HCT116 (cell line): ENCODE data around the gene THSD4. TPM values are rescaled to one million over a fixed set of nuclear protein-coding genes. Genes with fewer than 3 reads are reported as not detected.

Experiments
- ATAC-seq: fragments of 200-7000 bp; cut with Tn5 transposase; 2 replicates; pipeline ENCODE4 v1.9.1; 2020; ENCODE audit warnings: mild to moderate bottlenecking, moderate library complexity
- BruUV-seq: library from RNA; stranded (reverse); fragments of 400-500 nt; replicated peaks from 2 replicates; lab custom pipeline; 2021; lab: Mats Ljungman, UMichigan
- CTCF ChIA-PET: fragments of 300-600 bp; sonication (Branson Sonifier 250); formaldehyde crosslinking; loops from one replicate; lab custom pipeline; 2021; ENCODE audit warnings: antibody characterized with exemption; lab: Charles Lee
- POLR2A ChIA-PET: fragments of 300-600, 350-600 bp; sonication (Branson Sonifier 250); formaldehyde crosslinking; loops from one replicate; lab custom pipeline; 2021; ENCODE audit warnings: antibody characterized with exemption; lab: Charles Lee
- RAD21 ChIA-PET, 2 experiments: fragments of 300-600 bp; sonication (Branson Sonifier 250); formaldehyde crosslinking; loops; one replicate each; lab custom pipeline; 2023; ENCODE audit warnings: low total read pairs in 2 of 2; ENCODE audit not compliant: uncharacterized antibody in 2 of 2, unreplicated experiment in 2 of 2, low non-redundant PET in 1 of 2; lab: Charles Lee
- DNase-seq: peaks from one replicate; pipeline ENCODE4 v3.0.0-alpha.2; 2010; ENCODE audit warnings: low read depth, low spot score
- H2AFZ ChIP-seq: fragments of 200-600 bp; shearing (Covaris generic), sonication (generic); 2 replicates; pipeline ENCODE4 v1.6.1; 2017; ENCODE audit warnings: low read depth, mixed run types, mixed read lengths, antibody characterized with exemption, low read length; ENCODE audit not compliant: poor library complexity, severe bottlenecking
- H3K27ac ChIP-seq: 2 replicates; pipeline ENCODE4 v1.5.1; 2012; ENCODE audit warnings: low read depth, low read length
- H3K27me3 ChIP-seq: fragments of 200-600 bp; sonication (generic); 2 replicates; pipeline ENCODE4 v1.6.1; 2016; ENCODE audit warnings: mixed run types, low read length, mixed read lengths; ENCODE audit not compliant: insufficient read depth
- H3K36me3 ChIP-seq, 2 experiments: fragments of 200-500 bp in 1 of 2; fragments of 200-600 bp in 1 of 2; sonication (Bioruptor generic) in 1 of 2; sonication (generic) in 1 of 2; 2 replicates each; pipeline versions ENCODE4 v1.5.1 to v1.6.1; 2014 to 2016; ENCODE audit warnings: low read length in 2 of 2, inconsistent platforms in 1 of 2, mixed read lengths in 1 of 2, mixed run types in 1 of 2; ENCODE audit not compliant: insufficient read depth in 2 of 2, control insufficient read depth in 1 of 2
- H3K4me1 ChIP-seq, 2 experiments: fragments of 200-600 bp in 1 of 2; sonication (generic) in 1 of 2; 2 replicates each; pipeline versions ENCODE4 v1.5.1 to v1.6.1; 2012 to 2017; ENCODE audit warnings: low read length in 2 of 2, inconsistent platforms in 1 of 2, mild to moderate bottlenecking in 1 of 2, mixed read lengths in 1 of 2, mixed run types in 1 of 2, moderate library complexity in 1 of 2; ENCODE audit not compliant: insufficient read depth in 2 of 2, control insufficient read depth in 1 of 2
- H3K4me2 ChIP-seq: fragments of 200-600 bp; sonication (generic); 2 replicates; pipeline ENCODE4 v1.6.1; 2017; ENCODE audit warnings: mixed run types, low read length, mixed read lengths
- H3K4me3 ChIP-seq, 2 experiments: fragments of 200-600 bp in 1 of 2; sonication (generic) in 1 of 2; replicated peaks in 1 of 2; 2 replicates each; pipeline ENCODE4 v1.5.1; 2011 to 2016; ENCODE audit warnings: low read length in 2 of 2, control low read depth in 1 of 2, low read depth in 1 of 2, mild to moderate bottlenecking in 1 of 2, mixed read lengths in 1 of 2, mixed run types in 1 of 2
- H3K79me2 ChIP-seq: fragments of 200-600 bp; sonication (generic); 2 replicates; pipeline ENCODE4 v1.6.1; 2017; ENCODE audit warnings: mild to moderate bottlenecking, mixed run types, low read length, moderate library complexity, mixed read lengths; ENCODE audit not compliant: insufficient read depth
- H3K9ac ChIP-seq: fragments of 200-600 bp; sonication (generic); 2 replicates; pipeline ENCODE4 v1.6.1; 2016; ENCODE audit warnings: low read length, mixed read lengths
- H3K9me2 ChIP-seq: fragments of 200-600 bp; sonication (generic), shearing (Covaris generic); 2 replicates; pipeline ENCODE4 v1.6.1; 2017; ENCODE audit warnings: mixed run types, mild to moderate bottlenecking, moderate library complexity; ENCODE audit not compliant: insufficient read depth
- H3K9me3 ChIP-seq, 2 experiments: fragments of 200-500 bp in 1 of 2; fragments of 200-600 bp in 1 of 2; sonication (Bioruptor generic) in 1 of 2; sonication (generic) in 1 of 2; 2 replicates each; pipeline ENCODE4 v1.6.1; 2014 to 2017; ENCODE audit warnings: low read length in 2 of 2, mixed read lengths in 2 of 2, inconsistent platforms in 1 of 2, low read depth in 1 of 2, mild to moderate bottlenecking in 1 of 2, mixed run types in 1 of 2, moderate library complexity in 1 of 2; ENCODE audit not compliant: control insufficient read depth in 1 of 2, insufficient read depth in 1 of 2
- H4K20me1 ChIP-seq: fragments of 200-600 bp; sonication (generic), shearing (Covaris generic); 2 replicates; pipeline ENCODE4 v1.6.1; 2017; ENCODE audit warnings: mixed run types, mild to moderate bottlenecking, moderate library complexity; ENCODE audit not compliant: insufficient read depth
- CBX3 ChIP-seq: IDR thresholded peaks from 2 replicates; pipeline ENCODE4 v1.6.1; 2012; ENCODE audit warnings: low read depth
- EZH2phosphoT487 ChIP-seq: fragments of 200-600 bp; IDR thresholded peaks from 2 replicates; pipeline ENCODE4 v1.6.1; 2018; ENCODE audit warnings: antibody characterized with exemption, borderline replicate concordance
- POLR2AphosphoS5 ChIP-seq: IDR thresholded peaks from 2 replicates; pipeline ENCODE4 v1.6.1; 2011; ENCODE audit warnings: mild to moderate bottlenecking, low read depth, low read length, moderate library complexity
- REST ChIP-seq: IDR thresholded peaks from 2 replicates; pipeline ENCODE4 v1.6.1; 2012; ENCODE audit warnings: low read depth
- SRF ChIP-seq: IDR thresholded peaks from 2 replicates; pipeline ENCODE4 v1.6.1; 2012; ENCODE audit warnings: low read depth
- ZBTB33 ChIP-seq: IDR thresholded peaks from 2 replicates; pipeline ENCODE4 v1.6.1; 2011; ENCODE audit warnings: mild to moderate bottlenecking, low read length, moderate library complexity; ENCODE audit not compliant: insufficient replicate concordance; ENCODE audit errors: extremely low read depth
- ZNF274 ChIP-seq: fragments of 200-500 bp; sonication (Bioruptor generic); IDR thresholded peaks from 2 replicates; pipeline ENCODE4 v1.6.1; 2014; ENCODE audit warnings: mild to moderate bottlenecking, low read depth, low read length, inconsistent platforms
- intact Hi-C: fragments of 100-400 bp; cut with micrococcal nuclease; formaldehyde crosslinking; loops from 2 replicates; pipeline ENCODE4 v1.10.0; 2022
- total RNA-seq: library from RNA; stranded (reverse); gene quantifications from one replicate; pipeline ENCODE4 v1.2.1, GENCODE V29; 2021; ENCODE audit not compliant: unreplicated experiment
- TF ChIP-seq, protein P1 (sequence below), 3 experiments: fragments of 200-600 bp in 1 of 3; sonication (generic) in 1 of 3; IDR thresholded peaks in 2 of 3; conservative IDR thresholded peaks in 1 of 3; 2 replicates each; pipeline ENCODE4 v1.5.1; 2012 to 2017; ENCODE audit warnings: low read depth in 2 of 3, low read length in 2 of 3, antibody characterized with exemption in 1 of 3, borderline replicate concordance in 1 of 3, control low read depth in 1 of 3, mild to moderate bottlenecking in 1 of 3, mixed read lengths in 1 of 3, mixed run types in 1 of 3, moderate library complexity in 1 of 3; ENCODE audit not compliant: insufficient read depth in 1 of 3

Gene THSD4
- total RNA-seq, 1 experiment from 2014 or later: 30.5 TPM

GRCh38 chr15:71362987-71363968 lies 248.0 kb downstream of the THSD4 start:
- Histone ChIP-seq H4K20me1 (no peaks in the 10 kb centered on the region), H3K9ac (no peak overlapping the region), H3K27ac (no peak overlapping the region), H3K9me2 (no peaks in the 10 kb centered on the region), H2AFZ (no peak overlapping the region), H3K9me3 (no peaks in the 10 kb centered on the region), H3K4me3 (no peak overlapping the region), H3K36me3 (no peaks in the 10 kb centered on the region), H3K27me3 (no peaks in the 10 kb centered on the region), H3K4me2 (no peak overlapping the region), H3K79me2 (no peaks in the 10 kb centered on the region), H3K4me1 (peaks cover 8 to 10% of the 10 kb centered on the region in 2 experiments; a peak in 3 of 4 replicates)
- CTCF ChIA-PET: no interaction called here
- intact Hi-C loops: no loop called here
- BruUV-seq: no TSS peak
- RAD21 ChIA-PET: no interaction called here
- DNase-seq (no peak), ATAC-seq (no peak)
- POLR2A ChIA-PET: no interaction called here
- TF ChIP-seq ZNF274: no peak
- TF ChIP-seq SRF: no peak

DNA sequence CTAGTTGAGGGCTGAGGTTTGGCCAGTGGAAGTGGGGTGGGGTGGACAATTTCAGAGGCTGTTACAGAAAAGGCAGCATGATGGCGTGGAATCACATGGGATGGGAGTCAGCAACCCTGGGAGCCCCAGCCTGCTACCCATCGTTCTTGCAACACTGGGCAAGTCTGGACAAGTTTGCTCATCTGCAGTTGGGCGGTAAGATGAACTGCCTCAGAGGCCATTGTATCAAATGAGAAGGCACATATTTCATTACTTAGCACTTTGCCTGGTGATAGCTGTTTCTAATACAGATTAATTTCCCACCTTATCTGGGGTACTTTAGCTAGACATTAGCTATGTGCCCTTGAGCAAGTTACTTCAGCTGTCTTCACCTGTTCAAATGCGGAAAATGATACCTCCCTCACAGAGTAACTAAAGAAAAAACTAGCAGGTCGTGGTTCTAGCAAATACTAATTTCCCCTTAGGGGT lies 248.9 kb downstream of the THSD4 start:
- CTCF ChIA-PET: interaction anchor here (0.6 kb wide), 1 partner anchor 971 kb away, joined by 3 read pairs; no protein-coding TSS in a partner anchor
- intact Hi-C loops: no loop called here
- TF ChIP-seq ZBTB33 (no peak), REST (no peak), POLR2AphosphoS5 (no peak), CBX3 (no peak), EZH2phosphoT487 (no peak)
- TF ChIP-seq, protein P1, sequence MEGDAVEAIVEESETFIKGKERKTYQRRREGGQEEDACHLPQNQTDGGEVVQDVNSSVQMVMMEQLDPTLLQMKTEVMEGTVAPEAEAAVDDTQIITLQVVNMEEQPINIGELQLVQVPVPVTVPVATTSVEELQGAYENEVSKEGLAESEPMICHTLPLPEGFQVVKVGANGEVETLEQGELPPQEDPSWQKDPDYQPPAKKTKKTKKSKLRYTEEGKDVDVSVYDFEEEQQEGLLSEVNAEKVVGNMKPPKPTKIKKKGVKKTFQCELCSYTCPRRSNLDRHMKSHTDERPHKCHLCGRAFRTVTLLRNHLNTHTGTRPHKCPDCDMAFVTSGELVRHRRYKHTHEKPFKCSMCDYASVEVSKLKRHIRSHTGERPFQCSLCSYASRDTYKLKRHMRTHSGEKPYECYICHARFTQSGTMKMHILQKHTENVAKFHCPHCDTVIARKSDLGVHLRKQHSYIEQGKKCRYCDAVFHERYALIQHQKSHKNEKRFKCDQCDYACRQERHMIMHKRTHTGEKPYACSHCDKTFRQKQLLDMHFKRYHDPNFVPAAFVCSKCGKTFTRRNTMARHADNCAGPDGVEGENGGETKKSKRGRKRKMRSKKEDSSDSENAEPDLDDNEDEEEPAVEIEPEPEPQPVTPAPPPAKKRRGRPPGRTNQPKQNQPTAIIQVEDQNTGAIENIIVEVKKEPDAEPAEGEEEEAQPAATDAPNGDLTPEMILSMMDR (IDR thresholded peaks at IDR 0.05 in 2 of 3, conservative IDR thresholded peaks at IDR 0.05 in 1 of 3; ENCODE audit: borderline replicate concordance in 1 of 3, insufficient read depth in 1 of 3, low read depth in 2 of 3, low read length in 2 of 3): no peak

More for the DNA sequence above, 248.9 kb downstream of the THSD4 start:
- RAD21 ChIA-PET: no interaction called here
- Histone ChIP-seq H3K9me3 (no peaks in the 10 kb centered on the region), H3K27me3 (no peaks in the 10 kb centered on the region), H3K9me2 (no peaks in the 10 kb centered on the region), H3K36me3 (no peaks in the 10 kb centered on the region), H3K4me1 (peaks cover 8 to 10% of the 10 kb centered on the region in 2 experiments; a peak in 3 of 4 replicates), H3K4me3 (no peak overlapping the region), H3K4me2 (no peak overlapping the region), H4K20me1 (no peaks in the 10 kb centered on the region), H2AFZ (no peak overlapping the region), H3K9ac (no peak overlapping the region), H3K79me2 (no peaks in the 10 kb centered on the region), H3K27ac (0 out of 2 replicates have a peak overlapping the region, but pooled peaks have one; percentile 22)
- POLR2A ChIA-PET: no interaction called here
- no TSS peak for BruUV-seq
- DNase-seq: no peak
- ATAC-seq: no peak
